ENCODE measurements around the gene PLSCR5.

PLSCR5 gene

GRCh38 chr3:146589899-146590508 lies 15.1 kb downstream of the PLSCR5 start:
- DNase-seq (ENCODE audit: low read depth in 1 of 2, low spot score in 1 of 2), result no peak

DNA sequence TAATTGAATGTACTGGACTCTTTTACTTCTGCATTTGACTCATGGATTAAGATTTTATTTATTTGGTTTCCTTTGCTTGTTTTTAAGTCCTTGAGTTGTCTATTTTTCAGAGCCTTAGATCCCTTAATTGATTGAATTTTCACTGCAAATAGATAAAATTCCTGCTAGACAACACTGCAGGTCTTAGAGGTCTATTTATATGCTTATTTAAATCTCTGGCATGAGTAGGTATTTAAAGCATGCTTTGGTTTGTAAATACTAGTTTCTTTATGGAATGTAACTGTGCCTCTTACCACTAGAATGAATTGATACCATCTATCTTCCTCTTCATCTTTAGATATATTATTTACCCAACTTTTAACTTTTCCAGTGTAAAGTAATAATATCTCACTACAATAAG lies 20.0 kb downstream of the PLSCR5 start:
- no peak for DNase-seq (ENCODE audit: low read depth in 1 of 2, low spot score in 1 of 2)

DNA sequence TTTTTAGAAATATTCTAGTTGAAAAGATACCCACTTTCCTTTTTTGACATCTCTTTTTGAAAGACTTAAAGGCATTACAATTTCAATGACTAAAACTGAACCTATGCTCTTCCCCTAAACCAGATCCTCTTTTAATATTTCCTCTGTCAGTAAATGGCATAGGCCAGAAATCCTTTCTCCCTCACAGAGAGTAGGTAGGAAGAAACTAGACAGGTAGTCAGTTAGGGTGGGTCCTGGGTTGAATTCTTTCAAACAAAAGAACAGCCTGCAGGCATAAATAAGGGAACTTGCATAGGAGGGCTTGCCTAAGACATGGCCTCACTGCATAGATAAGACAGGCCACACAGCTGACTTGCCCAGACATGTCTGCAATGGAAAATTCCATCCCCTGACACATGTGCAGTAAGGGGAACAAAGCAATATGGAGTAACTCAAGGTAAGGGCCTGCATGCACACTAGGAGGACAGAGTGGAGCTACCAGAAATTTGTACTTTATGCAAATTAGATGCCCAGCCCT lies 23.1 kb downstream of the PLSCR5 start:
- no peak for DNase-seq (ENCODE audit: low read depth in 1 of 2, low spot score in 1 of 2)

DNA sequence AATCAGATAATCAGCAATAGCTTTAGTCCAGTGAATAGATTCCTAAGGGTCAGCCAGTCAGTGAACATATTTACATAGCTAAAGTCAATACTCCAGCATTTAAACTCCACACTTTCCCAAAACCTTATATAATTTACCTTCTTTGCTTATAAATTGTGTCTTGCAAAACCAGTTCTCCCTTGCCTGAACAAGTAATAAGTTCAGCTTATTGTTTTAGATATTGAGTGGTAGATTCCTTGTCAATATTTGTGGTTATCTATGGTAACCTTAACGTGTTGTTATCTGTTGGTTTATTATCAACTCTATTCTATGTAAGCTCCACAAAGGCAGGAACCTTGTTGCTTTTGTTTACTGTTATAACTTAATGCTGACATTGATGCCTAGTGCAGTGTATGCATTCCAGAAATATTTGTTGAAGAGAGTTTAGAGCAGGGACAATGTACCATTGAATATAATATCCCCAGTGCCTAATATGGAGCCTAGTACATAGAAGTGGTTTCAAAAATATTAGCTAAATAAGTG lies 24.0 kb downstream of the PLSCR5 start:
- DNase-seq (ENCODE audit: low read depth in 1 of 2, low spot score in 1 of 2), result no peak

GRCh38 chr3:146577662-146578061 lies 27.5 kb downstream of the PLSCR5 start:
- peak in 1 of 2 donors; percentile 4 for DNase-seq (ENCODE audit: low read depth in 1 of 2, low spot score in 1 of 2)

DNA sequence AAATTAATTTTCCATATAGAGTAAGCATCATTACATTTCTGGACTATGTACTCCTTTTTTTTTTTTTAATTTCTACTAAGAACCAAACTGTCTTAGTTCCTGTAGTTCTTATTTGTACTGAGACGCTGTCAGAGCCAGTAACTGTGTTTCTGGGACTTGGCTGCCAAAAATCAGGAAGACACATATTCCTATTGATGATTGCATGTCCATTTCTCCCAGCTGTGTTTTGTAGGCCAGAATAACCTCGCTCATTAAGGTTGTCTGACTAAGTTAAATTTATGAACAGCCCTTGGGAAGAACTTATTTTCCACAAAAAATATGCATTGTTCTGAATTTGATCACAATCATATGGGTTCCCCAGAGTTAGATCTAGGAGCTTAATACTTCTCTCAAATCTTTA lies 29.5 kb downstream of the PLSCR5 start:
- DNase-seq (ENCODE audit: low read depth in 1 of 2, low spot score in 1 of 2), result no peak

GRCh38 chr3:146574173-146574572 lies 31.0 kb downstream of the PLSCR5 start:
- no peak for DNase-seq (ENCODE audit: low read depth in 1 of 2, low spot score in 1 of 2)

- DNase-seq (ENCODE audit: low read depth in 1 of 2, low spot score in 1 of 2), result no peak
Measured at GRCh38 chr3:146569314-146569713, 35.8 kb downstream of the PLSCR5 start.

DNA sequence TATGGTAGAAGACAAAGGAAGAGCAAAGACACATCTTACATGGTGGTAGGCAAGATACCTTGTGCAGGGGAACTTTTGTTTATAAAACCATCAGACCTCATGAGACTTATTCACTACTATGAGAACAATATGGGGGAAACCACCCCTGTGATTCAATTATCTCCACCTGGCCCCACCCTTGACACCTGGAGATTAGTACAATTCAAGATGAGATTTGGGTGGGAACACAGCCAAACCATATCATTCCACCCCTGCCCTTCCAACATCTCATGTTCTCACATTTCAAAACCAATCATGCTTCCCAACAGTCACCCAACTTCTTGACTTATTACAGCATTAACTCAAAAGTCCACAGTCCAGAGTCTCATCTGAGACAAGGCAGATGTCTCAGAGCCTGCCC lies 39.0 kb downstream of the PLSCR5 start:
- no peak for DNase-seq (ENCODE audit: low read depth in 1 of 2, low spot score in 1 of 2)

DNA sequence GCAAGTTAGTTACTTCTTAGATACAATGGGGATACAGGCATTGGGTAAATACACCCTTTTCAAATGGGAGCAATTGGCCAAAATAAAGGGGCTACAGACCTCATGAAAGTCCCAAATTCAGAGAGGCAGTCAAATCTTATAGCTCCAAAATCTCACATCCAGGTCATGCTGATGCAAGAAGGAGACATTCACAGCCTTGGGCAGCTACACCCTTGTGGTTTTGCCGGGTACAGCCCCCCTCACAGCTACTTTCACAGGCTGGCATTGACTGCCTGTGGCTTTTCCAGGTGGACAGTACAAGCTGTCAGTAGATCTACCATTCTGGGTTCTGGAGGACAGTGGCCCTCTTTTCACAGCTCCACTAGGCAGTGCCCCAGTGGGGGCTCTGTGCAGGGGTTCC lies 43.3 kb downstream of the PLSCR5 start:
- DNase-seq (ENCODE audit: low read depth in 1 of 2, low spot score in 1 of 2), result no peak

DNA sequence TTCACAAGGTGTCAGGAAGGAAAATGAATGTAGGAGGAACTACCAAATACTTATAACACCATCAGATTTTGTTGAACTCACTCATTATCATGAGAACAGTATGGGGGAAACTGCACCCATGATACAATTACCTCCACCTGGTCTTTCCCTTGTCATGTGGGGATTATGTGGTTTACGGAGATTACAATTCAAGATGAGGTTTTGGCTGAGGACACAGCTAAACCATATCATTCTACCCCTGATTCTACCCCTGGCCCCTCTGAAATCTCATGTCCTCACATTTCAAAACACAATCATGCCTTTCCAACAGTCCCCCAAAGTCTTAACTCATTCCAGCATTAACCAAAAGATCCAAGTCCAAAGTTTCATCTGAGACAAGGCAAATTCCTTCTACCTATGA lies 43.7 kb downstream of the PLSCR5 start:
- DNase-seq (ENCODE audit: low read depth in 1 of 2, low spot score in 1 of 2), result no peak

- no peak for DNase-seq (ENCODE audit: low read depth in 1 of 2, low spot score in 1 of 2)
Measured at GRCh38 chr3:146560678-146561077, 44.5 kb downstream of the PLSCR5 start.

GRCh38 chr3:146559388-146559787 lies 45.8 kb downstream of the PLSCR5 start:
- DNase-seq (ENCODE audit: low read depth in 1 of 2, low spot score in 1 of 2), result no peak

- DNase-seq (ENCODE audit: low read depth in 1 of 2, low spot score in 1 of 2), result no peak
Measured at GRCh38 chr3:146558781-146559180, 46.4 kb downstream of the PLSCR5 start.

GRCh38 chr3:146557745-146558144 lies 47.4 kb downstream of the PLSCR5 start:
- no peak for DNase-seq (ENCODE audit: low read depth in 1 of 2, low spot score in 1 of 2)

DNA sequence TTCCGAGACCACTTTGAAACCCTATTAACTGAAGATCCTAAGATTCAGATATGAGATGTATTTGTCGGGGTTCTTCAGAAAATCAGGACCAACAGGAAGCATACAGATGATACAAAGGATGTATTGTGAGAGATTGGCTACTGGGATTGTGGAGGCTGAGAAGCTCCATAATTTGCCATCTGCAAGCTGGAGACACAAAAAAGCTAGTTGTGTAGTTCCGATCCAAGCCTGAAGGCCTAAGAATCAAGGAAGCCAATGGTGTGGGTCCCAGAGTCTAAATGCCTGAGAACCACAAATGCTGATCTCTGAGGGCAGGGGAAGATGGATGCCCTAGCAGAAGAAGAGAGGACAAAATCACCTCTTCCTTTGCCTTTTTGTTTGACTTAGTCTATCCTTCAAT lies 49.8 kb downstream of the PLSCR5 start:
- DNase-seq (ENCODE audit: low read depth in 1 of 2, low spot score in 1 of 2), result no peak

DNA sequence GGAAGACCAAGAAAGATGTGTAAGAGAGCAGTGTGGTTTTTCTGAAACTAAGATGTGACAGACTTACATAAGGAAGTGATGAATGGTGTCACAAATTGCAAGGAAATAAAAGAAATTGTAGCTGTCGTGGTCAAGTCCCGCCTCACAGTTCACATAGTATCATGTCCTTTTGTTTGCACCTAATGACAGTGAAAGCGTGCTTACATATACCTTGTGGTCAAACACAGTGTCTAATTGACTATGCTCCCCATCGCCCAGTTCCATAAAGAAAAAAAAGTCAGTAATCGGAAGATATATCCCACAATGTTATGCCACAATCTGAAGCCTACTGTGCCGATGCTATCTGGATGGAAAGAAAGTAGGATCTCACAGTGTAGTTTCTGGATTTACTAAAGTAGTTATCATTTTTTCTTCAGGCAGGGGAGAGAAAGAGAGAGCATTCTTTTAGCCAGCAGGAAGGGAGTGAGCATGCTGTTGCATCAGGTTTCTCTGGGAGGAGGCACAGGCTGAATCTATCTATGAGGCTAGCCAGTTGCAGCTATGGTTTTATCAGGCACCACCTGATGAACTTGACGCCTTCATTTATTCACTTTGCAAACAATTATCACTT lies 50.9 kb downstream of the PLSCR5 start:
- no peak for DNase-seq (ENCODE audit: low read depth in 1 of 2, low spot score in 1 of 2)

DNA sequence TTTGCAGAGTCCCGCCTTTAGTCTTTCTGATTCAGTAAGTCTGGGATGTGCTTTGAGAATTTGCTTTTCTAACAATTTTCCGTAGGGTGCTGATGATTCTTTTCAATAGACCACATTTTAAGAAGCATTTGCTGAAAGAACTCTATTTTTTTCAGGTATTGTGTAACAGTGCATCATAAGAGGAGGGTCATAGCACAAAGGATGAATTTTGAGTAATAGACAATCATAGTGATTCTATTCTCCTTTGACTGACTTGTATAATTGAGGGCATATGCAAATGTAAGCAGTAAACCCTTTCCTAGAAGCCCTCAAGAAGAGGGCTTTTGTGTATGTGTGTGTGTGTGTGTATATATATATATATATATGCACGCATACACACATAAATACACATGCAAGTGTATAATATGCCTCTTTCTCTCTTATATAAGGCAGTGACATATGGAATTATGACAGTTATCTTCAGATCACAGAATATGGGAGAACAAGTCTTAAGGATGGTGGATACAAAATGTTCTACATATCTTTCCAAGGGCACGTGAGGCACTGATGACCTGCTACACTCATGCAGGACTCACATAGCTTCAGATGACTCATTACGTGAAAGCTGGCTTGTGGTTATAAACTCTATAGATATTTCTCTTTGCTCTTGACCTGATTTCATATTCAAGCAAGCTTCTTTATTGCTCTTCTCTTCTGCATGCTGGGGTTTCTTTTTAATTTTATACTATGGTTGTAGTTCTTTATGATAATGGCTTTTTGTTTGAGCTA lies 54.2 kb downstream of the PLSCR5 start:
- no peak for DNase-seq (ENCODE audit: low read depth in 1 of 2, low spot score in 1 of 2)

GRCh38 chr3:146550070-146550615 lies 55.0 kb downstream of the PLSCR5 start:
- DNase-seq (ENCODE audit: low read depth in 1 of 2, low spot score in 1 of 2), result no peak

- no peak for DNase-seq (ENCODE audit: low read depth in 1 of 2, low spot score in 1 of 2)
Measured at GRCh38 chr3:146547235-146547835, 57.8 kb downstream of the PLSCR5 start.

- DNase-seq (ENCODE audit: low read depth in 1 of 2, low spot score in 1 of 2), result no peak
Measured at GRCh38 chr3:146546366-146546965, 58.7 kb downstream of the PLSCR5 start.
